GM18502 (cell line): ENCODE results near the gene ZNF281.
"Not testable (repeated sequence)": the region's sequence is repeated elsewhere in the genome, so short reads cannot be mapped to it uniquely, and the experiment has no call there.

Source experiments
- ATAC-seq: cut with Tn5 transposase; IDR thresholded peaks from one replicate; pipeline ENCODE4 v1.9.1; 2021; ENCODE audit warnings: mild to moderate bottlenecking; ENCODE audit not compliant: unreplicated experiment, poor library complexity

Gene ZNF281

GRCh38 chr1:200367841-200368534 lies 41.8 kb downstream of the ZNF281 start:
- ATAC-seq = no peak

- ATAC-seq = no peak
Observed at GRCh38 chr1:200366577-200367253, 43.1 kb downstream of the ZNF281 start.

GRCh38 chr1:200365897-200366426 lies 43.9 kb downstream of the ZNF281 start:
- ATAC-seq = no peak

GRCh38 chr1:200364831-200365230 lies 45.0 kb downstream of the ZNF281 start:
- ATAC-seq = no peak

- ATAC-seq = no peak
Observed at GRCh38 chr1:200364091-200364759, 45.6 kb downstream of the ZNF281 start.

GRCh38 chr1:200363264-200363933 lies 46.4 kb downstream of the ZNF281 start:
- no peak for ATAC-seq

GRCh38 chr1:200362421-200362820 lies 47.4 kb downstream of the ZNF281 start:
- no peak for ATAC-seq

- no peak for ATAC-seq
Observed at GRCh38 chr1:200359610-200360163, 50.1 kb downstream of the ZNF281 start.

- ATAC-seq = not testable (repeated sequence)
Observed at GRCh38 chr1:200357925-200358324, 51.9 kb downstream of the ZNF281 start.

- no peak for ATAC-seq
Observed at GRCh38 chr1:200355801-200356200, 54.0 kb downstream of the ZNF281 start.
